Measurements from ENCODE around the gene MOGAT2.

DNA sequence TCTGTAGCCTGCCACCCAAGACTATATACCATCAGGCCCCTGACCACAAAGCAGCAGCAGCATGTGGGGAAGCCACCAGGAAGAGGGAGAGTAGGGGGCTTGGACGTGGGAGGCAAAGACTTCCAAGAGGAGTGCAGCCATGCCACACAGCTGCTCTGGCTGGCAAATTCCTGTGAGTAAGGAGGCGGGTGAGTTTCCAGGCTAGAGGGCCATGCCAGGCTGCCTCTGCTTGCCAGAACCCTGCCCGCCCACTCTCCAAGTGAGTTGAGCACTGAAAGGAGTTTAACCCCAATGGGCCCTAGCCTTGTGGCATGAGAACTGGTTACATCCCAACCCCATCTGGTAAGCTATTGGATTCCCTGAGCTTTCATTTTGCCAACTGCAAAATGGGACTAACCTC, 46.2 kb downstream of the MOGAT2 start:
- TF ChIP-seq, protein P1, sequence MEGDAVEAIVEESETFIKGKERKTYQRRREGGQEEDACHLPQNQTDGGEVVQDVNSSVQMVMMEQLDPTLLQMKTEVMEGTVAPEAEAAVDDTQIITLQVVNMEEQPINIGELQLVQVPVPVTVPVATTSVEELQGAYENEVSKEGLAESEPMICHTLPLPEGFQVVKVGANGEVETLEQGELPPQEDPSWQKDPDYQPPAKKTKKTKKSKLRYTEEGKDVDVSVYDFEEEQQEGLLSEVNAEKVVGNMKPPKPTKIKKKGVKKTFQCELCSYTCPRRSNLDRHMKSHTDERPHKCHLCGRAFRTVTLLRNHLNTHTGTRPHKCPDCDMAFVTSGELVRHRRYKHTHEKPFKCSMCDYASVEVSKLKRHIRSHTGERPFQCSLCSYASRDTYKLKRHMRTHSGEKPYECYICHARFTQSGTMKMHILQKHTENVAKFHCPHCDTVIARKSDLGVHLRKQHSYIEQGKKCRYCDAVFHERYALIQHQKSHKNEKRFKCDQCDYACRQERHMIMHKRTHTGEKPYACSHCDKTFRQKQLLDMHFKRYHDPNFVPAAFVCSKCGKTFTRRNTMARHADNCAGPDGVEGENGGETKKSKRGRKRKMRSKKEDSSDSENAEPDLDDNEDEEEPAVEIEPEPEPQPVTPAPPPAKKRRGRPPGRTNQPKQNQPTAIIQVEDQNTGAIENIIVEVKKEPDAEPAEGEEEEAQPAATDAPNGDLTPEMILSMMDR (IDR thresholded peaks at IDR 0.05; ENCODE audit: poor library complexity) = no peak
- TF ChIP-seq EZH2 (IDR thresholded peaks at IDR 0.05; ENCODE audit: borderline replicate concordance) = no peak

All from hepatocyte (in vitro differentiated cells).